Measurements from ENCODE around the gene HSPB2.

HSPB2 gene, protein sequence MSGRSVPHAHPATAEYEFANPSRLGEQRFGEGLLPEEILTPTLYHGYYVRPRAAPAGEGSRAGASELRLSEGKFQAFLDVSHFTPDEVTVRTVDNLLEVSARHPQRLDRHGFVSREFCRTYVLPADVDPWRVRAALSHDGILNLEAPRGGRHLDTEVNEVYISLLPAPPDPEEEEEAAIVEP

DNA sequence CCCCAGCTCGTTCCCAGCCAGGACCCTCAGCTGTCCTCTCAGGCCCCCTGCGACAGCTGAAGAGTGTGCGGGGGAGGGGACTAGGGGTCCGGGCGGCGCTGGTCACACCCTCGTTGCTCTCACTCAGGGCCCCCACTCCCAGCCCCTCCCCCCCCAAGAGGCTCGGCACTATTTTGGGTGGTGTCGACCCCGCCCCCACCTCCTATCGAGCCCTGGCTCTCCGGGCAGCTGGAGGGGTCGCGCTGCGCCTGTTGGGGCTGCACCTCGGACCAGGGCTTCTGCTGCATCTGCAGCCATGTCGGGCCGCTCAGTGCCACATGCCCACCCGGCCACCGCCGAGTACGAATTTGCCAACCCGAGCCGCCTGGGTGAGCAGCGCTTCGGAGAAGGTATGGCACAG is at the start of gene HSPB2:
HSPB2 (plus strand) TSS at position 200 of the 400 bp plus-strand sequence; CDS start at position 296, 96 bp downstream.
- TF ChIP-seq GATA3 (IDR thresholded peaks at IDR 0.05; ENCODE audit: low read depth, low read length) (no peak), GATA2 (IDR thresholded peaks at IDR 0.05; ENCODE audit: low read depth, low read length) (no peak)

DNA sequence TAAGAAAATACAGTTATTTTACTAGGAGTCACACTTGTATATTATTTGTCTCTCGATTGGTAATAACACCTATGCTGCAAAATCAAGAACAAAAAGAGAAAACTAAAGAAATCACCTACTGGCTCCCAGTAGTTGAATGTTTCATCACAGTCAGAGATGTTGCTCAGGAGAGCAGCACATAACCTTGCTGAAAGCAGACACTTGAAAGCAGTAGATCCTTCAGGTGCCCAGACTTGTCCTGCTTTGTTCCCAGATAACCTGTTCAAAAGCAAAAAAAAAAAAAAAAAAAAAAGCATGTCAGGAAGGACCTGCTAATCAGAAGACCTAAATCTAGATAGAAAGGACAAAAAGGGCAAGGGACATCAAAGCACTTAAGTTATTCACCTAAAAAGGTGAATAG is 42.4 kb upstream of the HSPB2 start:
- TF ChIP-seq GATA3 (IDR thresholded peaks at IDR 0.05; ENCODE audit: low read depth, low read length): no peak
- TF ChIP-seq GATA2 (IDR thresholded peaks at IDR 0.05; ENCODE audit: low read depth, low read length): no peak

DNA sequence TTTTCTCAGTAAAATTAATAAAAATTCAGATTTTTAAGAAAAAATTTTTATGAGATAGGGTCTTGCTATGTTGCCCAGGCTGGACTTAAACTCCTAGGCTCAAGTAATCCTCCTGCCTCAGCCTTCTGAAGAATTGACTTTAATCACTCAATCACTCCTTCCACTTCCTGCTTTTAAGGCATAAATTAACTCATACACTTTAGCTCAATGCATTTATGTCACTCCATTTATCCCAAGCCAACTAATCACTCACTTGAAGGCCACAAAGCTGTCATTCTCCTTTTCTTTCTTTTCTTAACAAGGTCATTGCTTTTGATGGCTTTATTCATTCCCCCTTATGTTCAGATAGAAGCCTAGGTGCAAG is 42.0 kb upstream of the HSPB2 start:
- no peak for TF ChIP-seq GATA3 (IDR thresholded peaks at IDR 0.05; ENCODE audit: low read depth, low read length)
- TF ChIP-seq GATA2 (IDR thresholded peaks at IDR 0.05; ENCODE audit: low read depth, low read length): no peak

DNA sequence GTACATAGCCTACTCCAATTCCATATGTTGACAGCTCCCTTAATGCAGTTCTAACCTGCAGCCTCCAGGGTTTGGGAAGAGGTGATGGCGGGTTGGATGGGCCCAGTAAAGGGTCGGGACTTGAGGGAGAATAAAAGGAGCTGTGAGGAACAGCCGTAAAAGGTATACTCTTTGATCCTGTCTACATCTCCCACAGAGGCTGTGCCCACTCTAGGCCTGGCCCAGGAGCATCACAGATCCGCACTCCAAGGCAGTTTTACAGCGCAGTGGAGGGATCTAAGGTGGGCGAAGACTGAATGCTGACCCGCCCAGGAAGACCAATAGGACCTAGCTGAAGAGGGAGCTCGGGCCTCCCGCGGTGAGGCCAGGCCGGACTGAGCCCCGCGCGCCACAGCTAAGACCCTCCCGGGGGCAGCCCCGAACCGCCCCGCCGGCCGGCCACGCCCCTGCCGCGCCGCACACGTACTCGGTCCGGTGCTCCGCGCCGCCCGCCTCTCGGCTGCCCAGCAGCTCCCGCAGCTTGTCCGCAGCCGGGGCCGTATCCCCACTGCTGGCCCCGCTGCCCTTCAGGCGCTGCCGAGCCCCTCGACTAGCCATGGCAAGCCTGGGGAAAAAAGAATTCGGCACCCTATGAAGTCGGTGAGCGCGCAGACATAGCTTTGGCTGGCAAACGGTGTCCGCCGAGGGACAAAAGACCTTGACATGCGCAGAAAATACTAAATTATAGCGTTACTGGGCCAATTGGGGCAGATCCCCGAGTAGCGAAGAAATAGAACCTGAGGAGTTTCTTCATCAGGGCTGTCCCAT is 41.4 kb upstream of the HSPB2 start, which contains the start of gene ALG9:
ALG9 (minus strand) TSS at position 696 of the 807 bp plus-strand sequence; CDS start at position 597, 99 bp downstream.
- TF ChIP-seq GATA3 (IDR thresholded peaks at IDR 0.05; ENCODE audit: low read depth, low read length): no peak
- no peak for TF ChIP-seq GATA2 (IDR thresholded peaks at IDR 0.05; ENCODE audit: low read depth, low read length)

DNA sequence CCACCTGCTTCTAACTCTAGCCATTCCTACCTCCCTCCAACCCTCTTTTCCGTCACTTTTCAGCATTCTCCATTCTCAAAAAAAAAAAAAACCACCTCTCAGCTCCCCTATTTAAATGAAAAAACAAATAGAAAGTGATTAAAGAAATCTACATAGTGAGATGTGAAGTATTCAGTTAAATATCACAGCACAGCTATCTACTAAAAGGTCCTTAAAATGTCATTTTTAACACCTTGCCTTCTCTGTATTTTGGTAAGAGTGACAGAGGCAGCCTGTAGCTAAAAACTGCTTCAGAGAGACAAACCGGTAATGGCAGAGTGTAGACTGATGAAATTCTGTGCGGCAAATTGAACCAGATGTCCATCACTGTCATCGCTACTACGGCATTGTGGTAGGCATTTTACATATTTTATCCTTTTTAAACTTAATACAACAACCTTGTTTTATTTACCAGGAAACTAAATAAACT is 40.8 kb upstream of the HSPB2 start:
- TF ChIP-seq GATA3 (IDR thresholded peaks at IDR 0.05; ENCODE audit: low read depth, low read length): no peak
- TF ChIP-seq GATA2 (IDR thresholded peaks at IDR 0.05; ENCODE audit: low read depth, low read length): no peak

DNA sequence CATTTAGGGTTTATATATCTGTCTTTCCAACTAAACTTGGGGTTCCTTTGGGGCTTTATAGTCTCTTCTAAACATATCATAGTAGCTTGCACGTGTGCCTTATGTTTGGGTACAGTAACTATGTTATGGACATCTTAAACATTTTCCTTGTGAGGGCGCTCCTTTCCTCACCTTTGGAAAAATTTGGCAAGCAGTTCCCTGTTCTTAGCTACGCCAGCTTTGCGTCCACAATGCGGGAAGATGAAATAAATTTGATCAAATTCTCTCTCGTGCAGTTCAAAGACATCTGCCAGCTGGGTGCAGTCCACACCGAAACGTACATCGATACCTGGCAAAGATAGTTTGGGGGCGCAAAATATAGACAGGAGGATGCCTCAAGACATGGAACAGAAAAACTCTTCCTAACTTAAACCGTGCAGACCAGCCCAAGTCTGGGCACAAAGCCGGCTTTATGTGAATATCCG is 34.1 kb upstream of the HSPB2 start:
- TF ChIP-seq GATA2 (IDR thresholded peaks at IDR 0.05; ENCODE audit: low read depth, low read length) (no peak), GATA3 (IDR thresholded peaks at IDR 0.05; ENCODE audit: low read depth, low read length) (no peak)

DNA sequence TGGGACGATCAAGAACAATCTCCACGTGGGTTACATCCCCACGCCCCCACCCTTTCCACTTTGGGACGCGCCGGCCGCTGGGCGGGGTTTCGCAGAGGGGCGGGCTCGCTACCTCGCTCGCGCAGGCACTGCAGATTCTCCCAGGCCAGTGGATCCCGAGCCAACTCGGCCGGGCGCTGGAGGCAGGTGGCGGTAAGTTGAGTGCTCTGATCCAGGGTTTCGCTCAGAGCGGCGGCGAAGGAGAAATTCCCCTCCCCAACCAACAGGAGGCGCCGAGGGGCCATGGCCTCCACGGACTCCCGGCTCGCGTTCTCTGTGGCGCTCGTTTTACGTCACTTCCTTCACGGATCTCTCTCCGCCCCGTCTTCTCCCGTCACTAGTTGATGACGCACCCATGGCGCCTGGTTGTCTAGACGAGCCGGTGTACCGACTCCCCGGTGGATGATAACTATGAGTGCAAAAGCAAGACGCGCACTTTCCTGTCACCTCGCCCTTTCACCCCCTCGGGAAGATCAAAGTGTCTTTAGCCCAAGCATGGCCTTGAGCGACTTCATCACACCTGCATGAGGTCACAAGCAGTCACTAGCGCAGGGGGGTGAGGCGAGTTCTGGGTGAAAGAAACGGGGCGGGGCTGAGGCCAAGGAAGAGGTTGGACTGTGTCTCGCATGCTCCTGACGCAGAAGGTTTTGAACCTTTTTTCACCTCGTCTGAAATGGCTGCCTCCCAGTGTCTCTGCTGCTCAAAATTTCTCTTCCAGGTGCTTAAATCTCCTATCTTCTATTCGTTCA is 33.5 kb upstream of the HSPB2 start, which contains the start of the genes CFAP68 and FDXACB1:
CFAP68 (plus strand) TSS at position 693 of the 788 bp plus-strand sequence; CDS start at position 713, 20 bp downstream.
FDXACB1 (minus strand) TSS at position 317 of the 788 bp plus-strand sequence; CDS start at position 284, 33 bp downstream.
- TF ChIP-seq GATA3 (IDR thresholded peaks at IDR 0.05; ENCODE audit: low read depth, low read length) (no peak), GATA2 (IDR thresholded peaks at IDR 0.05; ENCODE audit: low read depth, low read length) (no peak)

DNA sequence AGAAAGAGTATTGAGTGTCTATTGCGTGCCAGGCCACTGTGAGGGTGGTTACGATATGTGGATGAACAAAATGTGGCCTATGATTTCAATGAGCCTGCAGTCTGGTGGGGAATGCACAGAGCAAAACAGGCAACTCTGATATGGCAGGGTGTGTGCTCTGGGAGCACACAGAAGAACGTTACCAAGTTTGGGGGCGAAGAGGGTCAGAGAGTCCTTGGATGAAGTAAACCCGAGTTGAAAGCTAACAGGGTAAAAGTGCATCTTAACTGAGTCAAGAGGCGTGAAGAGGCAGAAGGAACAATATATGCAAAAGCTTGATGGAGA is 32.9 kb upstream of the HSPB2 start:
- TF ChIP-seq GATA2 (IDR thresholded peaks at IDR 0.05; ENCODE audit: low read depth, low read length) (no peak), GATA3 (IDR thresholded peaks at IDR 0.05; ENCODE audit: low read depth, low read length) (no peak)

DNA sequence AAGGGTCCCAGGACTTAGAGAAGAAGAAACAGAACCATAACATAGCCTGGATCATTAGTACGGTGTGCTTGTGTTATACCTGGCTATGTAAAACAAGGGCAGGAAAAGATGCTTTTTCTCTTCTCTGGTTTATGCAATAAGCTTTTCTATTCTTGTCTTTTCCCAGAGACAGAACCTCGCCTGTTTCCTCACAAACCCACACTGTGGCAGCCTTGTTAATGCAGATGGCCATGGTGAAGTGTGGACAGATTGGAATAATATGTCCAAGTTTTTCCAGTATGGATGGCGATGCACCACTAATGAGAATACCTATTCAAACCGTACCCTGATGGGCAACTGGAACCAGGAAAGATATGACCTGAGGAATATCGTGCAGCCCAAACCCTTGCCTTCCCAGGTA is 30.3 kb upstream of the HSPB2 start:
- TF ChIP-seq GATA3 (IDR thresholded peaks at IDR 0.05; ENCODE audit: low read depth, low read length) (no peak), GATA2 (IDR thresholded peaks at IDR 0.05; ENCODE audit: low read depth, low read length) (no peak)

DNA sequence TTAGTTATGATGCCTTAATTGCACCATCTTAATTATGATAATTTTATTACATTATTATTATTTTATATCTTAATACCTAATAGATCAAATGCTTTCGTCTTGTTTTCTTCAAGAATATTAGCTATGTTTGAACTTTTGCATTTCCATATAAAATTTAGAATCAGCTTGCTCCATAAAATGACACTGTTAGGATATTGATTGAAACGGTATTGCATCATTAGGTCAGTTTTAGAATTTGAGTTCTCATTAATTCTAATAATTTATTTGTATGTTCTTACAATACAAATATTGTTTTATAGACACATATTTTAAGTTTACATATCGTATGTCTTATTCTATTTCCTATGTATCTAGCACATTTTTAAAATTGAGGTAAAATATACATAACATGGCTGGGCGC is 26.5 kb upstream of the HSPB2 start:
- TF ChIP-seq GATA2 (IDR thresholded peaks at IDR 0.05; ENCODE audit: low read depth, low read length) (no peak), GATA3 (IDR thresholded peaks at IDR 0.05; ENCODE audit: low read depth, low read length) (no peak)

DNA sequence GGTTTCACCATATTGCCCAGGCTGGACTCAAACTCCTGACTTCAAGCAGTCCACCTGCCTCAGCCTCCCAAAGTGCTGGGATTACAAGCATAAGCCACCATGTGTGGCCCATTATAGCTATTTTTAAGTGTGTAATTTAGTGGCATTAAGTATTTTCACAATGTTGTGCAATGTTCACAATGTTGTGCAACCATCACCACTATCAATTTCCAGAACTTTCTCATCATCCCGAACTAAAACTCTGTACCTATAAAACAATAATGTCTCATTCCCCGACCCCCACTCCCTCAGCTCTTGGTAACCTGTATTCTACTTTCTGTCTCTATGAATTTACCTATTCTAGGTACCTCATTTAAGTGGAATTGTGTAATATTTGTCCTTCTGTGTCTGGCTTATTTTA is 25.7 kb upstream of the HSPB2 start:
- TF ChIP-seq GATA2 (IDR thresholded peaks at IDR 0.05; ENCODE audit: low read depth, low read length): no peak
- no peak for TF ChIP-seq GATA3 (IDR thresholded peaks at IDR 0.05; ENCODE audit: low read depth, low read length)

DNA sequence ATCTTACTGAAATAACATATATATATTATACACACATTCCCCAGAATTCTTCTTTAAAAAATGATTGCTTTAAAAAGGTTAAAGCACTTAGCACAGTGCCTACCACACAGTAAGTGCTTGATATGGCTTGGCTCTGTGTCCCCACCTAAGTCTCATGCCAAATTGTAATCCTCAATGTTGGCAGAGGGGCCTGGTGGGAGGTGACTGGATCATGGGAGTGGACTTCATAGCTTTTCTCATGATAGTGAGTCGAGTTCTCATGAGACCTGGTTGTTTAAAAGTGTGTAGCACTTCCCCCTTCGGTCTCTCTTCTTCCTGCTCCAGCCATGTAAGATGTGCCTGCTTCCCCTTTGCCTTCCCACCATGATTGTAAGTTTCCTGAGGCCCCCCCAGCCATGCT is 7.1 kb upstream of the HSPB2 start:
- no peak for TF ChIP-seq GATA3 (IDR thresholded peaks at IDR 0.05; ENCODE audit: low read depth, low read length)
- TF ChIP-seq GATA2 (IDR thresholded peaks at IDR 0.05; ENCODE audit: low read depth, low read length): no peak

DNA sequence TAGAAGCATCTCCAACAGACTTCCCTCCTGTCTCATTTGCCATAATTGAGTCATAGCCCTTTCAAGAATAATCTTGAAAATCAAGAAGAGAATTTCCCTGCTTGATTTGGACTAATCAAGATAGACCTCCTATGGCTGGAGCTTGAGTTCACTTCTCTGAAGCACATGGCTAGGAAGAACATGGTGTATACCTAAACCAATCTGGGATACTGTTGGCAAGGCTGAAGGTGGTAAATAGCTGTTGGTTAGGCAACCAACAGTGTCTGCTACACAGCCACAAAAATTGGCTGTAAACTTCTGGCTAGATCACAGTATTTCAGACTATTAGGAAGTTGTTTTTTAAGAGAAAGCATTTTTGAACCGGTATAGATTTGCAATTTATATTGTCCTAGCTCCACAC is 5.9 kb upstream of the HSPB2 start:
- TF ChIP-seq GATA2 (IDR thresholded peaks at IDR 0.05; ENCODE audit: low read depth, low read length) (no peak), GATA3 (IDR thresholded peaks at IDR 0.05; ENCODE audit: low read depth, low read length) (no peak)
